Measurements from ENCODE around the gene PRKAR2A.
A peak's percentile ranks its signal among the peaks of the same experiment; 100 is the strongest.

The PRKAR2A gene

GRCh38 chr3:48858709-48859108 is 11.0 kb upstream of the PRKAR2A start:
- H3K4me3 ChIP-seq (ENCODE audit: low read depth, low read length), result no peak overlapping the region
- no peak for DNase-seq (ENCODE audit: low read depth, low spot score)
- in situ Hi-C loops (cut with HindIII; ENCODE audit: low sequenced_read_pairs), result no loop called here
- no peak for TF ChIP-seq CTCF (IDR thresholded peaks at IDR 0.05; ENCODE audit: low read depth, low read length)

DNA sequence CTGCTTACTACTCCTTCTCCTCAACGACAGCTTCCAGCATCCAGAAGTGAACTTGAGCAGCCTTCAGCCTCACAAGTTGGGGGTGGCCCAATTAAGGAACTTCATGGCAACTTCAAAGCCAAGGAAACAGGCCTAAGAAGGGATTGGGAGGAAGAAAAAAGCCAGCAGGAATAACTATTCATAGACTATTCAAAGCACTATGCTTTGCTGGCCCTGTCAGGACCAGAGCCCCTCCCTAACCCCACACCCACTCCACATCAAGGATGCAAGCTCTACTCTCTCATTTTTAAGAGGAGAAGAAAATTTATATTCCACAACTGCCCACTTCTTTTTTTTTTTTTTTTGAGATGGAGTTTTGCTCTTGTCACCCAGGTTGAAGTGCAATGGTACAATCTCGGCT is 10.0 kb upstream of the PRKAR2A start:
- no peak for TF ChIP-seq CTCF (IDR thresholded peaks at IDR 0.05; ENCODE audit: low read depth, low read length)
- no peak overlapping the region for H3K4me3 ChIP-seq (ENCODE audit: low read depth, low read length)
- in situ Hi-C loops (cut with HindIII; ENCODE audit: low sequenced_read_pairs), result no loop called here
- no peak for DNase-seq (ENCODE audit: low read depth, low spot score)

GRCh38 chr3:48856469-48856868 is 8.8 kb upstream of the PRKAR2A start:
- TF ChIP-seq CTCF (IDR thresholded peaks at IDR 0.05; ENCODE audit: low read depth, low read length), result no peak
- DNase-seq (ENCODE audit: low read depth, low spot score), result no peak
- no peak overlapping the region for H3K4me3 ChIP-seq (ENCODE audit: low read depth, low read length)
- in situ Hi-C loops (cut with HindIII; ENCODE audit: low sequenced_read_pairs), result no loop called here

- in situ Hi-C loops (cut with HindIII; ENCODE audit: low sequenced_read_pairs), result no loop called here
- no peak for DNase-seq (ENCODE audit: low read depth, low spot score)
- H3K4me3 ChIP-seq (ENCODE audit: low read depth, low read length), result no peak overlapping the region
- TF ChIP-seq CTCF (IDR thresholded peaks at IDR 0.05; ENCODE audit: low read depth, low read length), result no peak
Measured at GRCh38 chr3:48855681-48856447, 8.2 kb upstream of the PRKAR2A start.

- DNase-seq (ENCODE audit: low read depth, low spot score), result no peak
- no peak for TF ChIP-seq CTCF (IDR thresholded peaks at IDR 0.05; ENCODE audit: low read depth, low read length)
- H3K4me3 ChIP-seq (ENCODE audit: low read depth, low read length), result no peak overlapping the region
- in situ Hi-C loops (cut with HindIII; ENCODE audit: low sequenced_read_pairs), result no loop called here
Measured at GRCh38 chr3:48852151-48852550, 4.5 kb upstream of the PRKAR2A start.

- no peak for TF ChIP-seq CTCF (IDR thresholded peaks at IDR 0.05; ENCODE audit: low read depth, low read length)
- peak; percentile 51 for DNase-seq (ENCODE audit: low read depth, low spot score)
- in situ Hi-C loops (cut with HindIII; ENCODE audit: low sequenced_read_pairs), result no loop called here
- H3K4me3 ChIP-seq (ENCODE audit: low read depth, low read length), result no peak overlapping the region
Measured at GRCh38 chr3:48851407-48851806, 3.7 kb upstream of the PRKAR2A start.
